Central memory CD8-positive, alpha-beta T cell (primary cell): ENCODE data around the gene MAP3K9.

Source experiments
- ATAC-seq: fragments of 150-1000 bp; cut with Tn5 transposase; replicated peaks from 2 replicates; pipeline ENCODE4 v1.10.0; 2022; ENCODE audit warnings: mild to moderate bottlenecking, moderate FRiP score, moderate number of reproducible peaks; ENCODE audit not compliant: poor library complexity, severe bottlenecking; ENCODE audit errors: extremely low read depth
- DNase-seq, 2 donors: peaks; one replicate each; pipeline ENCODE4 v3.0.0; 2021; ENCODE audit warnings: low spot score in 2 of 2
- H3K27ac Mint-ChIP-seq: one replicate; pipeline ENCODE4 v1.8.0; 2022; ENCODE audit warnings: low read depth, mild to moderate bottlenecking, moderate library complexity, mixed read lengths
- H3K27me3 Mint-ChIP-seq: one replicate; pipeline ENCODE4 v1.8.0; 2022; ENCODE audit warnings: mixed read lengths
- H3K36me3 Mint-ChIP-seq: one replicate; pipeline ENCODE4 v1.8.0; 2022; ENCODE audit warnings: mild to moderate bottlenecking, moderate library complexity, mixed read lengths; ENCODE audit not compliant: insufficient read depth
- H3K4me1 Mint-ChIP-seq: one replicate; pipeline ENCODE4 v1.8.0; 2022; ENCODE audit warnings: mixed read lengths
- H3K4me3 Mint-ChIP-seq: one replicate; pipeline ENCODE4 v1.8.0; 2022; ENCODE audit warnings: mild to moderate bottlenecking, moderate library complexity, mixed read lengths
- H3K9me3 Mint-ChIP-seq: one replicate; pipeline ENCODE4 v1.8.0; 2022; ENCODE audit warnings: mixed read lengths

MAP3K9 gene

DNA sequence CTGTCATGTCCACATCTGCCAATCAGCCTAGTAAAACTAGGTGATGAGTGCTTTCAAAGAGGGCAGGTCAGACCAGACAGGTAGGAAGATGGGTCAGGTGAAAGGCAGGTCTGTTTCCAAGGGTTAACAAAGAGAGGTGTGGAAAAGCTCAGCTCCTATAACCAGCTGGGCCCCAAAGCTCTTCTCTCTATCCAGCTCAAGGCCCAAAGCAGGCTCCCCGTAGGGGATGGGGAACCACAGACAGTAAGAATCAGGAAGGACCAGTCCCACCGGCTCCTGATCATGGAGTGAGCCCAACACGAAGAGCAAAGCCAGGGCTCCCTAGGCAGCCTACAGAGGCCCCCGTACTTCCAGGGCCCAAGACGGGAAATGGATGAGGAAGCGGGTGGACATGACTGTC, 84.4 kb downstream of the MAP3K9 start:
- no peak for ATAC-seq

DNA sequence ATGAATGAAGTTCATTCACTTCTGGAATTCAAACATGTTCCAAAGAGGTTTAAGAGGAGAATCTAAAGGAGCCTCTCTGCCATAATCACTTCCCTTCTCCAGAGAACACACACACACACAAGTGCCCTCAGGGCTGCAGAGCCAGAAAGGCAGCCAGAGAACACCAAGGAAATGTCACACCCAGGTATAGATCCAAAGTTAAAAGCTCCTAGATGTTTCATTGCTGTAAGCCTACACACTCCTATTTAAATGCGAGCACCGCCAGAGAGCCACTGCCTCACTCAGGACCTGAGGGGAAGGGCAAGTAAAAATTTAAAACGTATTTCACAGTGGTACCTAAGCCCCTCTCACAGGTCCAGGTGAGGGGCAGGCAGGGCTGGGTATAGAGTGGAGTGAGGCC, 85.2 kb downstream of the MAP3K9 start:
- H3K4me3 Mint-ChIP-seq = no peak overlapping the region
- no peaks in the 10 kb centered on the region for H3K36me3 Mint-ChIP-seq
- no peaks in the 10 kb centered on the region for H3K4me1 Mint-ChIP-seq
- no peak for DNase-seq
- no peaks in the 10 kb centered on the region for H3K9me3 Mint-ChIP-seq
- no peak for ATAC-seq
- no peaks in the 10 kb centered on the region for H3K27me3 Mint-ChIP-seq
- no peak overlapping the region for H3K27ac Mint-ChIP-seq

More for the DNA sequence above, 84.4 kb downstream of the MAP3K9 start:
- DNase-seq = no peak
- no peaks in the 10 kb centered on the region for H3K9me3 Mint-ChIP-seq
- no peak overlapping the region for H3K4me3 Mint-ChIP-seq
- H3K27ac Mint-ChIP-seq = no peak overlapping the region
- no peaks in the 10 kb centered on the region for H3K27me3 Mint-ChIP-seq
- H3K4me1 Mint-ChIP-seq = no peaks in the 10 kb centered on the region
- H3K36me3 Mint-ChIP-seq = no peaks in the 10 kb centered on the region

DNA sequence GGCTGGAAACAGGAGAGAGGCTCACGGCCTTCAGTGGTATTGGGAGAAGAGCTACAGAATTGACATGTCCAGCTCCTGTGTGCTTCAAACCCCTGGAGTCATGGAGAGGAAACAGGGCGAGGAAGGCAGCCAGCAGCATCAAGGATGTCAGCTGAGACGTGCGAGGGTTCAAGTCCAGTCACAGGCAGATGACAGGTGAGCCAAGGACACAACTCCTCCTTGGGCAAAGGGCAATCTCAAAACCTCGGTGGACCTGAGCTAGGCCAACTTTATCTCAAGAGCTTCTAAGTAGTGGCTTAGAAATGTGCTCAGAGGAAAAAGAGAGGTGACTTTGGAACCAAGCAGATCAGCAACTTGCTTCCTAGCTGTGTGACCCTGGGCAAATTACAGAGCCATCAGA, 86.0 kb downstream of the MAP3K9 start:
- DNase-seq = no peak
- Mint-ChIP-seq H3K4me3 (no peak overlapping the region), H3K27ac (no peak overlapping the region), H3K27me3 (no peaks in the 10 kb centered on the region), H3K9me3 (no peaks in the 10 kb centered on the region), H3K4me1 (no peaks in the 10 kb centered on the region), H3K36me3 (no peaks in the 10 kb centered on the region)
- ATAC-seq = no peak

DNA sequence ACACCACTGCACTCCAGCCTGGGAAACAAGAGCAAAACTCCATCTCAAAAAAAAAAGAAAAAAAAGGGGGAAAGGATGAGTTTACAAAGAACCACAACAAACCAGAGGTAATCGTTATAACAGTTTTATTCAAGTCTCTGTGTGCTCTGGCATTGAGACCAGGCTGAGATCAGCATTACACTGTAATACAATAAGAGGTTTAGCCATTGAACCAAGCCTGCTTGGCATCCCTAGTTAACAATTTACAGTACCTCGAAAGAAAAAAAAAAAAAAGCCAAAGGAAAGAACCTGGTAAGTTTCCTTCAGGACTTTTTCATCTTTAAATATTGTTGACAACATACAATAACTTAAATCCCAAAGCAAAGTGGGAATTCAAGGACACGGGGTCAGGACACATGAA, 86.9 kb downstream of the MAP3K9 start:
- no peak for DNase-seq
- Mint-ChIP-seq H3K4me1 (no peaks in the 10 kb centered on the region), H3K9me3 (no peaks in the 10 kb centered on the region), H3K27ac (no peak overlapping the region), H3K36me3 (no peaks in the 10 kb centered on the region), H3K4me3 (no peak overlapping the region), H3K27me3 (no peaks in the 10 kb centered on the region)
- ATAC-seq = no peak

DNA sequence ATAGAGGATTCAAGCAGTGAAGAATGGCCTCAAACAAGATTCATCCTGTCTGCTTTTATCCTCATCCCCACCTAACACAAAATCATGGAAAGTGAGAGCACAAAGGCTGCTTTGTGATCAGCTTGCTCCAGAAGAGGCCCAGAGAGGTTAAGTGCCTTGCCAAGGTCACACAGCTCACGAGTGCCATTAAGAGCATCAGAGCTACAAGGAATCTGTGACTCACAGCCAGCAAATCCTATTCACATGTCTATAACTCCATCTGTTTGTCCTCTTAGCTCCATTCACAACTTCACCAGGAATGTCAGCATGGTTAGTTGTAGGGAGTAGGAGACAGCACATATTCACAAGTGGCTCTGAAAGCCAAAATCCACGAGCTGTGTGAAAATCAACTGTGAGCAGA, 87.8 kb downstream of the MAP3K9 start:
- no peaks in the 10 kb centered on the region for H3K27me3 Mint-ChIP-seq
- no peaks in the 10 kb centered on the region for H3K36me3 Mint-ChIP-seq
- no peak overlapping the region for H3K27ac Mint-ChIP-seq
- H3K9me3 Mint-ChIP-seq = no peaks in the 10 kb centered on the region
- H3K4me3 Mint-ChIP-seq = no peak overlapping the region
- no peak for DNase-seq
- ATAC-seq = no peak
- H3K4me1 Mint-ChIP-seq = no peaks in the 10 kb centered on the region

DNA sequence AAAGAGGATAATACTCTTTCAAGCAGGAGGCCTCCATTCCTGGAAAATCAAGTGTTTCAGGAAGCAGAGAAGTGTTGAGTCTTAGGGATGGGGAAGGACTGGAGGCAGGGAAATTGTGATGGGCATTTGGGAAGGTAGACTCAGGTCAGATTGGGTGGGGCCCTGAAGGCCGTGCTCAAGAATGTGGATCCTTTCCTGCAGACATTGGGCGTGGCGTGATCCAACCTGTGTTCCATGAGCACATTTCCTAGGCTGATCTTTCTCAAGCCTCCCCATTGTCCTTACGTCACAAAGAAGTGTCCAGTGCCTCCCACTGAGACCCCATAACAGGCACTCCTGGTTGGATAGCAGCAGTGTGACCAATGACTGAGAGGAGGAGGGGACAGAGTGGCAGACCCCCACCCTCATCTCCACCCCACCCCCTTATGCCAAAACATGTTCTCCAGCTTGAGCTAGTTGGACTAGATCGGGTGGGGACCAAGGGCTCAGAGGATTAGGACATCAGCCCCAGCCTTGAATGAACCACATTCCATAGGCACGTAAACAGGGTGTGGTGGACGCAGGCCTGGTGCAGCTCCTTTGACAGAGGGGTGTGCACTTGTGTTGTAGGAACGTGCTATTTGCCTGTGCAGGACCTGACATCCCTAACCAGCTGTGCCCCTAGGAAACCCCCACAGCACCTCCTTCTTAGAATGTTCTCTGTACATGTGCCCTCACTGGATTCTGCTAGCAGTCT, 90.8 kb downstream of the MAP3K9 start:
- no peaks in the 10 kb centered on the region for H3K9me3 Mint-ChIP-seq
- DNase-seq (no peak), ATAC-seq (no peak)
- H3K4me3 Mint-ChIP-seq = no peak overlapping the region
- no peaks in the 10 kb centered on the region for H3K4me1 Mint-ChIP-seq
- H3K36me3 Mint-ChIP-seq = no peaks in the 10 kb centered on the region
- H3K27me3 Mint-ChIP-seq = peaks cover 11% of the 10 kb centered on the region
- H3K27ac Mint-ChIP-seq = no peak overlapping the region

DNA sequence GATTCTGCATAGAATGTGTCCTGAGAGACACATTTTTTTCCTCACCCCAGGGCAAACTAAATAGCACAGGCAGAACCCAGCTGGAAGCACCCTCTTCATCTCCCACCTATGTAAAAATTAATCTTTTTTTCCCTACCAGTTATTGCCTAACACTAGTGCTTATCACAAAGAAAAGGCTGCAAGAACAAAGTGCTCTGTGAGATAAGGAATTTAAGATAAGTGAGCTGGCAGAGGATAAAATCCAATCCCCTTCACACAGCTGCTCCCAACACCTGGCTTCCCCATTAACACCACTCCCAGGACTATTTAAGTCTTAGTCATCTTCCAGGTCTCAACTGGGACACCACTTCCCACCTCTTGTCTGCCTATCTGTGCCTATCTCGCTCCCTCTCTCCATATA, 92.4 kb downstream of the MAP3K9 start:
- Mint-ChIP-seq H3K9me3 (no peaks in the 10 kb centered on the region), H3K36me3 (no peaks in the 10 kb centered on the region), H3K27me3 (peaks cover 11% of the 10 kb centered on the region), H3K4me3 (no peak overlapping the region), H3K27ac (no peak overlapping the region), H3K4me1 (no peaks in the 10 kb centered on the region)
- DNase-seq (no peak), ATAC-seq (no peak)

DNA sequence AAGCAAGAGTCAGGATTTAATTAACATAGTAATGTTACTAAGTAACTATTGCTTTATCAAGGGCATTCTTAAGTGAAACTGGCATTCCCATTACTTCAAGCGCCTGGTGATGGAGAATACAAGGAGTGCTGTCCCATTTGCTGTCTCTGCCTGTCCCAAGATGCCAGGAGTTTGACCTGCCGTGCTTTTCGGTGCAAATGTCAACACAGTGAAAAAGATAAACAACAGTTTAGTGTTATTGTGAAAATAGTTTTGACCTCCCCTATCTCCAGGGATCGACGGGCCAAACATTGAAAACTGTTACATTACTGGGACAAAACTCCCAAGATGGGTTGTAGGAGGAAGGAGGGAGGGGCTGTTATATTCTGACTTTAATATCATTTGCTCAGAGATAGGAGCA, 92.8 kb downstream of the MAP3K9 start:
- peaks cover 11% of the 10 kb centered on the region for H3K27me3 Mint-ChIP-seq
- H3K4me1 Mint-ChIP-seq = no peaks in the 10 kb centered on the region
- no peak for DNase-seq
- ATAC-seq = no peak
- no peaks in the 10 kb centered on the region for H3K9me3 Mint-ChIP-seq
- H3K36me3 Mint-ChIP-seq = no peaks in the 10 kb centered on the region
- H3K27ac Mint-ChIP-seq = no peak overlapping the region
- H3K4me3 Mint-ChIP-seq = no peak overlapping the region

DNA sequence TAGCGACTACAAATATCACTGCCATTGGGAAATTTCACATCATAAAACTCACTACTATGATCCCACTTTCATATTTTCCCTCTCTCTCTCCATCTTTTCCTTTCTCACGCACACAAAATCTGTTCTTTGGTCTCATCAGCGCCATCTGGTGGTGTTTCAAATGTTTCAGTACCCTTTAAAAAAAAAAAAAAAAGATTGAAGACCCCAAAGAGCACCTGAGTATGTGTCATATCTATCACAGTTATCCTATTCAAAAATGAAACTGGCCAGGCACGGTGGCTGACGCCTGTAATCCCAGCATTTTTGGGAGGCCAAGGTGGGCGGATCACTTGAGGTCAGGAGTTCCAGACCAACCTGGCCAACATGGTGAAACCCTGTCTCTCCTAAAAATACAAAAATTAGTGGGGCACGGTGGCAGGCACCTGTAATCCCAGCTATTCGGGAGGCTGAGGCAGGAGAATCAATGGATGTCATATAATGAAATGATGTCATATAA, 95.2 kb downstream of the MAP3K9 start:
- Mint-ChIP-seq H3K4me1 (no peaks in the 10 kb centered on the region), H3K4me3 (no peak overlapping the region), H3K27ac (no peak overlapping the region), H3K36me3 (no peaks in the 10 kb centered on the region), H3K9me3 (no peaks in the 10 kb centered on the region), H3K27me3 (peaks cover 11% of the 10 kb centered on the region)
- ATAC-seq (no peak), DNase-seq (peak in 1 of 2 donors; percentile 26)

DNA sequence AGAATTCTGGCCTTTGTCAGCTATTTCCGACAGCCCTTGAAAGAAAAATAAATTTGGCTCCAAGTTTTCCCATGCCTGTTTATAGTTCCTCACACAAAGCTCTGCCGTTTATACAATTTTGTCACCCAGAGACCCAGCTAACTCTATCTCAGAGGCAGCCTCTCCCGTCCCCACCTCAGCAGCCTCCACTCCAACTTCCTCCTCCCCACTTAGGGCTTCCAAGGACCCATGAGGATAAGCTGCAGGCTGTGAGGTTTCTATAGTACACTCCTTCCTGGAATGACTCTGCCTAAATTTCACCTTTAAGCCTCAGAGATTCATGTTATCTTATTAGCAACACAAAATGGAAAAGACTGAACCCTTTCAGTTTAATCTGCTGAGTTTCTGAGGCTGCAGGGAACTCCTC, 95.8 kb downstream of the MAP3K9 start:
- Mint-ChIP-seq H3K27me3 (peaks cover 11% of the 10 kb centered on the region), H3K4me3 (no peak overlapping the region), H3K4me1 (no peaks in the 10 kb centered on the region), H3K9me3 (no peaks in the 10 kb centered on the region), H3K27ac (no peak overlapping the region), H3K36me3 (no peaks in the 10 kb centered on the region)
- ATAC-seq (no peak), DNase-seq (no peak)

DNA sequence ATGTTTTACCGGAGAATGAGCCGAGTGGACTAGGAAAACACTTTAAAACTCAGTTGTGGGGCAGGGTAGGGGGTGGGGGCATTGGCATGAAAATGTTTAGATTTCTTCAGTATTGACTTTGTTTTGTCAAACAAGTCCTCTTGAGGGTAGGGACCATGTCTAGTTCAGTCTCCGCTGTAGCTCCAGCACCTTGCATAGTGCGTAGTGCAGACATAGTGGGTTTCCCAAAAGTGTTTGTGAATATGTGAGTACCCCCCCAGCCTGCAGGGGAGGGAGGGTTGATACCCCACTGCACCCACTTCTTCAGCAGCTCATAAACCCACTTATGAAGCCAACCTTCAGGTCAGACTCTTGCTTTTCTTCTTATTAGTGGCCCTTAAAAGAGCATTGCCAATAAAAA, 96.2 kb downstream of the MAP3K9 start:
- Mint-ChIP-seq H3K27me3 (peaks cover 11% of the 10 kb centered on the region), H3K4me1 (no peaks in the 10 kb centered on the region)
- no peak for ATAC-seq

DNA sequence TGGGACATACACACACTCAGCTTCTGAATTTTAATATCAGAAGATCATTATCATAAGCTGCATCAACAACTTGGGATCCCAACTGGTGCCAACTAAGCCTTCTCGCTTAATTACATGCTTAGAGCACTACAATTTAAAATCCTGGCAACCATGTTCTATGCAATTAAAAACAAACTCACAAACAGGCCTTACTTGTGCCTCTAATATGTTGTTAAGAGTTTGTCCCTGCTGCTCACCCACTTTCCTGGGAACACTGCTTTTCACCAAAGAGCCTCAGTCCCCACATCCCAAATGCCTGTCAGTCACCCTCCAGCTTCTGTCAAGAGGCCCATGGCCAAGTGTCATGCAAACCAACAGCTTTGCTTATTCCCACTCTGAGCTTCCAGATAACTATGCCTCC, 97.9 kb downstream of the MAP3K9 start:
- no peaks in the 10 kb centered on the region for H3K36me3 Mint-ChIP-seq
- no peak for DNase-seq
- no peak overlapping the region for H3K4me3 Mint-ChIP-seq
- peaks cover 15% of the 10 kb centered on the region for H3K27me3 Mint-ChIP-seq
- no peak overlapping the region for H3K27ac Mint-ChIP-seq
- H3K4me1 Mint-ChIP-seq = no peaks in the 10 kb centered on the region
- no peak for ATAC-seq
- no peaks in the 10 kb centered on the region for H3K9me3 Mint-ChIP-seq

More for the DNA sequence above, 96.2 kb downstream of the MAP3K9 start:
- no peak overlapping the region for H3K27ac Mint-ChIP-seq
- H3K9me3 Mint-ChIP-seq = no peaks in the 10 kb centered on the region
- no peaks in the 10 kb centered on the region for H3K36me3 Mint-ChIP-seq
- no peak overlapping the region for H3K4me3 Mint-ChIP-seq
- DNase-seq = no peak

DNA sequence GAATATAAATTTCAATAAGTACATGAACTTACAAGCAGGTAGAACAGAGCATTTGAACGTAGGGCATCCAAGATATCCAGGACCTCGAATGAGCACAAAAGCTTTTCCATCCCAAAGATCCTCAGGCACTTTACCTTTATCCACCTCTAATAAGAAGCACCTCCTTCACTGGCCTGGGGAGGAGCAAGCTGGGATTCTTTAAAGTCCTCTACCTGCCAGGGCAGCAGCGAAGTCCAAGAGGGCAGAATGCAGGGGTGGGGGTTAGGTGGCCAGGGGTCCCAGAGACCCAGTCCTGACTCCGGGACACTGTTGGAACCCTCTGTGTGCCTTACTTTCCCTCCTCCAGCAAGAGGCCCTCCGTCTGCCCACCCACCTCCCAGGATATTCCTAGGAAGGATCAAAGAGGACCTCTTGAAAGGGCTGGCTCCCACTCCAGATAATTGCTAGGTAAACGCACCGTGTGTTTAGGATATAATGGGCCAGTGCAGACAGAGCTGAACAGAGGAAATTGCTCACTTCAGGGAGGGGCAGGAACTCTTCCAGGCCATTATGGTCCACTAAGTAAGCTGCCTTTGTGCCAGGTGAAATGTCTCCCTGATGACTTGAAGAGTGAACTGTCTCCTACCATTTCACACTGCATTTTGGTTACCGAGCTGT, 99.5 kb downstream of the MAP3K9 start:
- Mint-ChIP-seq H3K36me3 (no peaks in the 10 kb centered on the region), H3K27ac (no peak overlapping the region), H3K27me3 (peaks cover 20% of the 10 kb centered on the region), H3K4me3 (no peak overlapping the region), H3K4me1 (no peaks in the 10 kb centered on the region), H3K9me3 (no peaks in the 10 kb centered on the region)
- ATAC-seq (no peak), DNase-seq (no peak)
